Measurements from ENCODE around the gene BARHL2. TPM values are rescaled to one million over a fixed set of nuclear protein-coding genes. Genes with fewer than 3 reads are reported as not detected.

BARHL2 gene
- polyA plus RNA-seq, 2 donors, result not detected

DNA sequence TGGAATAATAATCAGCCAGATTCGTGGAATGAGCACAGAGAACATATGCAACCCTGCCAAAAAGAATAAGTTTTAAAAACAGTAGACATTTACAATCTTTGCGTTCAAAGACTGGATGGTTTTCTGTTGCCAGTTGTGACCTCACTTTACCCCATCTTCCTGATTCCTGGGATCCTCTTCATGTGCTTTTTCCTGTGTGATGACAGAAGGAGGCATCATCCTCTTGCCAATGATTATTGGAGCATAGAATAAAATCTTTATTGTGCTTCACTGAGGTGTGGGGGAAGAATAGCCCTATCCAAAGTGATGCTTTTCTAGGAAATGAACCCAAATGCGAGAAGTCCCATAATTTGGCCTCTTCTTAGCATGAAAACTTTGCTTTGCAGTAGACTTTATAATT lies 15.0 kb upstream of the BARHL2 start:
- H3K4me3 ChIP-seq (ENCODE audit: low read depth in 1 of 2, low read length in 2 of 2), result no peak overlapping the region
- no peaks in the 10 kb centered on the region for H3K36me3 ChIP-seq (ENCODE audit: control insufficient read depth in 2 of 2, insufficient read depth in 2 of 2, low read length in 1 of 2)
- peaks cover 0 to 5% of the 10 kb centered on the region in 2 donors for H3K4me1 ChIP-seq (ENCODE audit: control insufficient read depth in 2 of 2, insufficient read depth in 2 of 2, low read length in 1 of 2)
- no peak overlapping the region for H3K27ac ChIP-seq (ENCODE audit: low read depth in 2 of 2, low read length in 1 of 2)
- H3K9me3 ChIP-seq (ENCODE audit: control insufficient read depth in 2 of 2, insufficient read depth in 1 of 2, low read depth in 1 of 2, low read length in 1 of 2), result no peaks in the 10 kb centered on the region
- H3K27me3 ChIP-seq (ENCODE audit: control insufficient read depth in 1 of 2, insufficient read depth in 2 of 2, low read length in 2 of 2), result peaks cover 3 to 23% of the 10 kb centered on the region in 2 donors
- 47 to 50% methylated on average over 3 of the region's 3 CpGs for WGBS, 2 donors

DNA sequence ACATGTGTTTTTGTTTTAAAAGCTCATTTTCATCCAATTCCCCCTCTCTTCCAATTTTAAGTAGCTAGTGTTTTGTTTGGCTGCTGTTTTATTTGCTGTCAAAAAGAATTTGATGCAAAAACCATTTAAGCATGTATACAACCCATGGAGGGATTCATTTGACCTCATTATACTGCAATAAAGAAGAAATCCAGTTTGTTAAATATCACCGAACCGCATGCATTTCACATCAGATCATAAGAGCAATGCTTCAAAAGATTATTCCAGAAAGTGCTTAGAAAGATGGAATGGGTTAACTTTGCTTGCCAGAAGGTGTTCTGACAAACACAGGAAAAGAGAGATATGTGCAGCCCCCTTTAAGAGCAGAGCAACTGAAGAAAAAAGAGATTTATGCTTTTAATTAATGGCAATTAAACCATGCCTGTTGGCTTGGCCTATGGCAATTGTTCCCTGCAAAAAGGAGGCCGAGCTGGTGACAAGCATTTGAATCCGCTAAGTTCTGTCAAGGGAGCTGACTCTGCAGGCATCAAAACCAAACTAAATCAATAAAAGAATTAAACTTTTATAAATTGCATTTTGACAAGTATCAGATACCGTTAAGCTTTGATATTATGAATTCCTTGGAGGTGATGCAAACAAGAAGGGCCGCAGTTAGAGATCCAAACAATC lies 14.4 kb upstream of the BARHL2 start:
- peaks cover 0 to 5% of the 10 kb centered on the region in 2 donors for H3K4me1 ChIP-seq (ENCODE audit: control insufficient read depth in 2 of 2, insufficient read depth in 2 of 2, low read length in 1 of 2)
- WGBS, 2 donors, result 46 to 47% methylated on average over 6 of the region's 6 CpGs
- peaks cover 3 to 28% of the 10 kb centered on the region in 2 donors for H3K27me3 ChIP-seq (ENCODE audit: control insufficient read depth in 1 of 2, insufficient read depth in 2 of 2, low read length in 2 of 2)
- H3K4me3 ChIP-seq (ENCODE audit: low read depth in 1 of 2, low read length in 2 of 2), result no peak overlapping the region
- H3K27ac ChIP-seq (ENCODE audit: low read depth in 2 of 2, low read length in 1 of 2), result no peak overlapping the region
- no peaks in the 10 kb centered on the region for H3K36me3 ChIP-seq (ENCODE audit: control insufficient read depth in 2 of 2, insufficient read depth in 2 of 2, low read length in 1 of 2)
- no peaks in the 10 kb centered on the region for H3K9me3 ChIP-seq (ENCODE audit: control insufficient read depth in 2 of 2, insufficient read depth in 1 of 2, low read depth in 1 of 2, low read length in 1 of 2)

DNA sequence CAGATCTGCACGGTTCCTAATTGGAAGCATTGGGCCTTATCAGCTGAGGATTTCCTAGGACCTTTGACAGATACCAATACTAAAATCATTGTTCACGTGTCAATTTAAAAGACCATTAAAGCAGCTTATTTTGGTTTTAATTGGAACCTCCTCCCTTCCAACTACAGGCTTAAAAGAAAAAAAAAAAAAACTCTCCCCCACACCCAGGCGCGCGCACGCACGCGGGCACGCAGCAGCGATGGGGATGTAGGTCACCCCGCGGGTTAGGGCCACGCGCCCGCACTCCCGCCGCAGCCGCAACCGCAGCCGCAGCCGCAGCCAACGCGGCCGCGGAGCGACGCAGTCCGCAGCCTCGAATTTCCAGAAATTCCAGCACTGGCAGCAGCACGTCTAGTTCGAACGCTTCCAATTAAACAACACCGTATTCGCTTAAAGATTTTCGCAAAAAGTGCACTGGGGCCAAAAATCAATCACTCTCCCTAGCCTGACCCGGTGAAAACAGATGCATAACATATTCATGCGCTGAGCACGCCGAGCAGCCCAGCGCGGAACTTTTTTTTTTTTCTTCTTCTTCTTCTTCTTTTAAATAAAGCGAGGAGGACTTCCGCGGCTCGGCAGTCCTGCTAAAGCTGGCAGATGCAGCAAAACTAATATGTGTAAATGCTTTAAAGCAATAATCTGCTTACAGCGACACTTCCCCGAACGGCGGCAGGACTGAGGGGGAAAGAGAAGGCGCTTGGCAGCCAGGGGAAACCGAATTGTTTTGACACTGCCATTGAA lies 13.3 kb upstream of the BARHL2 start:
- Histone ChIP-seq H3K27me3 (ENCODE audit: control insufficient read depth in 1 of 2, insufficient read depth in 2 of 2, low read length in 2 of 2) (peaks cover 3 to 35% of the 10 kb centered on the region in 2 donors), H3K36me3 (ENCODE audit: control insufficient read depth in 2 of 2, insufficient read depth in 2 of 2, low read length in 1 of 2) (no peaks in the 10 kb centered on the region), H3K9me3 (ENCODE audit: control insufficient read depth in 2 of 2, insufficient read depth in 1 of 2, low read depth in 1 of 2, low read length in 1 of 2) (no peaks in the 10 kb centered on the region), H3K4me1 (ENCODE audit: control insufficient read depth in 2 of 2, insufficient read depth in 2 of 2, low read length in 1 of 2) (peaks cover 3 to 5% of the 10 kb centered on the region in 2 donors), H3K4me3 (ENCODE audit: low read depth in 1 of 2, low read length in 2 of 2) (peak overlapping the region in 1 of 2 donors; percentile 22), H3K27ac (ENCODE audit: low read depth in 2 of 2, low read length in 1 of 2) (no peak overlapping the region)
- 6 to 8% methylated on average over 51 of the region's 51 CpGs for WGBS, 2 donors

GRCh38 chr1:90729504-90730242 lies 12.6 kb upstream of the BARHL2 start:
- peak overlapping the region in 1 of 2 donors; percentile 22 for H3K4me3 ChIP-seq (ENCODE audit: low read depth in 1 of 2, low read length in 2 of 2)
- H3K9me3 ChIP-seq (ENCODE audit: control insufficient read depth in 2 of 2, insufficient read depth in 1 of 2, low read depth in 1 of 2, low read length in 1 of 2), result peaks cover 0 to 3% of the 10 kb centered on the region in 2 donors
- no peak overlapping the region for H3K27ac ChIP-seq (ENCODE audit: low read depth in 2 of 2, low read length in 1 of 2)
- H3K36me3 ChIP-seq (ENCODE audit: control insufficient read depth in 2 of 2, insufficient read depth in 2 of 2, low read length in 1 of 2), result no peaks in the 10 kb centered on the region
- H3K4me1 ChIP-seq (ENCODE audit: control insufficient read depth in 2 of 2, insufficient read depth in 2 of 2, low read length in 1 of 2), result peaks cover 5 to 11% of the 10 kb centered on the region in 2 donors
- H3K27me3 ChIP-seq (ENCODE audit: control insufficient read depth in 1 of 2, insufficient read depth in 2 of 2, low read length in 2 of 2), result peaks cover 3 to 42% of the 10 kb centered on the region in 2 donors
- WGBS, 2 donors, result 13 to 18% methylated on average over 36 of the region's 36 CpGs

GRCh38 chr1:90728502-90729287 lies 11.6 kb upstream of the BARHL2 start:
- Histone ChIP-seq H3K4me1 (ENCODE audit: control insufficient read depth in 2 of 2, insufficient read depth in 2 of 2, low read length in 1 of 2) (peaks cover 5 to 13% of the 10 kb centered on the region in 2 donors), H3K9me3 (ENCODE audit: control insufficient read depth in 2 of 2, insufficient read depth in 1 of 2, low read depth in 1 of 2, low read length in 1 of 2) (peaks cover 0 to 7% of the 10 kb centered on the region in 2 donors), H3K27me3 (ENCODE audit: control insufficient read depth in 1 of 2, insufficient read depth in 2 of 2, low read length in 2 of 2) (peaks cover 3 to 49% of the 10 kb centered on the region in 2 donors), H3K4me3 (ENCODE audit: low read depth in 1 of 2, low read length in 2 of 2) (no peak overlapping the region), H3K27ac (ENCODE audit: low read depth in 2 of 2, low read length in 1 of 2) (no peak overlapping the region), H3K36me3 (ENCODE audit: control insufficient read depth in 2 of 2, insufficient read depth in 2 of 2, low read length in 1 of 2) (no peaks in the 10 kb centered on the region)
- 11 to 16% methylated on average over 25 of the region's 25 CpGs for WGBS, 2 donors

GRCh38 chr1:90727917-90728501 lies 10.9 kb upstream of the BARHL2 start:
- peaks cover 5 to 17% of the 10 kb centered on the region in 2 donors for H3K4me1 ChIP-seq (ENCODE audit: control insufficient read depth in 2 of 2, insufficient read depth in 2 of 2, low read length in 1 of 2)
- H3K4me3 ChIP-seq (ENCODE audit: low read depth in 1 of 2, low read length in 2 of 2), result no peak overlapping the region
- peaks cover 3 to 55% of the 10 kb centered on the region in 2 donors for H3K27me3 ChIP-seq (ENCODE audit: control insufficient read depth in 1 of 2, insufficient read depth in 2 of 2, low read length in 2 of 2)
- WGBS, 2 donors, result 26 to 45% methylated on average over 5 of the region's 5 CpGs
- H3K9me3 ChIP-seq (ENCODE audit: control insufficient read depth in 2 of 2, insufficient read depth in 1 of 2, low read depth in 1 of 2, low read length in 1 of 2), result peaks cover 0 to 10% of the 10 kb centered on the region in 2 donors
- H3K36me3 ChIP-seq (ENCODE audit: control insufficient read depth in 2 of 2, insufficient read depth in 2 of 2, low read length in 1 of 2), result no peaks in the 10 kb centered on the region
- H3K27ac ChIP-seq (ENCODE audit: low read depth in 2 of 2, low read length in 1 of 2), result no peak overlapping the region

GRCh38 chr1:90726986-90727480 lies 9.9 kb upstream of the BARHL2 start:
- H3K27ac ChIP-seq (ENCODE audit: low read depth in 2 of 2, low read length in 1 of 2), result no peak overlapping the region
- WGBS, 2 donors, result 23 to 31% methylated on average over 25 of the region's 25 CpGs
- H3K36me3 ChIP-seq (ENCODE audit: control insufficient read depth in 2 of 2, insufficient read depth in 2 of 2, low read length in 1 of 2), result no peaks in the 10 kb centered on the region
- H3K27me3 ChIP-seq (ENCODE audit: control insufficient read depth in 1 of 2, insufficient read depth in 2 of 2, low read length in 2 of 2), result peaks cover 11 to 62% of the 10 kb centered on the region in 2 donors
- peaks cover 0 to 10% of the 10 kb centered on the region in 2 donors for H3K9me3 ChIP-seq (ENCODE audit: control insufficient read depth in 2 of 2, insufficient read depth in 1 of 2, low read depth in 1 of 2, low read length in 1 of 2)
- no peak overlapping the region for H3K4me3 ChIP-seq (ENCODE audit: low read depth in 1 of 2, low read length in 2 of 2)
- peaks cover 5 to 17% of the 10 kb centered on the region in 2 donors for H3K4me1 ChIP-seq (ENCODE audit: control insufficient read depth in 2 of 2, insufficient read depth in 2 of 2, low read length in 1 of 2)

DNA sequence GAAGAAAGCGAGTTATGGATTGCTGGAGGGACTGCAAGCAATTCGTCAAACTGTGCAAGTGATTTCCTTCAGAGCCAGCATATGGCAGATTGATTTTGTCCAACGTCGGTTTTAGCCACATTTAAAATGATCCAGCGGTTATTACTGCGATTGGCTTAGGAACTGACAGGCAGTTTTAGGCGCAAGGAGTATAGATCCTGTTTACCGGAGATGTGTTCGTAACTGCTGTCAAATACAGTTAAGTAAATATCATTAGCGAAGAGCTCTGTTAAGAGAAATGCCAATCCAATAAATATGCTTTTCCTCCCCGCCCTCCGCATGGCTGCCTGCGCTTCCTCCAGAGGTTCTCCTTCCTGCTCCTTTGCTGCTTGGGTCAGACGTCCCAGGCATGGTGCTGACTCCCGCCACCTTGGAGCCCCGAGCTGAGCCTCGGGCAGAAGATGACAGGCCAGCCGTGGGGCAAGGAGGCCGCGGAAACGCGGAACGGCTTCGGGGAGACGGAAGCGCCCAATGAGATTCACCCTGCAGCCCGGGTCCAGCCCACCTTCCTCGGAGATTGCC lies 9.4 kb upstream of the BARHL2 start:
- 9 to 12% methylated on average over 28 of the region's 28 CpGs for WGBS, 2 donors
- H3K4me3 ChIP-seq (ENCODE audit: low read depth in 1 of 2, low read length in 2 of 2), result peak overlapping the region in 1 of 2 donors; percentile 34
- peaks cover 11 to 59% of the 10 kb centered on the region in 2 donors for H3K27me3 ChIP-seq (ENCODE audit: control insufficient read depth in 1 of 2, insufficient read depth in 2 of 2, low read length in 2 of 2)

More for the DNA sequence above, 9.4 kb upstream of the BARHL2 start:
- Histone ChIP-seq H3K36me3 (ENCODE audit: control insufficient read depth in 2 of 2, insufficient read depth in 2 of 2, low read length in 1 of 2) (no peaks in the 10 kb centered on the region), H3K4me1 (ENCODE audit: control insufficient read depth in 2 of 2, insufficient read depth in 2 of 2, low read length in 1 of 2) (peaks cover 5 to 17% of the 10 kb centered on the region in 2 donors), H3K9me3 (ENCODE audit: control insufficient read depth in 2 of 2, insufficient read depth in 1 of 2, low read depth in 1 of 2, low read length in 1 of 2) (peaks cover 0 to 10% of the 10 kb centered on the region in 2 donors), H3K27ac (ENCODE audit: low read depth in 2 of 2, low read length in 1 of 2) (no peak overlapping the region)
